ENCODE measurements around the gene IKZF1. TPM values are rescaled to one million over a fixed set of nuclear protein-coding genes. Genes with fewer than 3 reads are reported as not detected.

IKZF1 gene
- total and polyA plus RNA-seq, 2 of the 4 experiments (the other 2 are of a cell fraction) = not detected

GRCh38 chr7:50276483-50276882 is 28.0 kb upstream of the IKZF1 start:
- H2BK5ac ChIP-seq (ENCODE audit: low read depth, low read length, poor library complexity, severe bottlenecking) = no peak overlapping the region
- no peak overlapping the region for H4K8ac ChIP-seq (ENCODE audit: low read depth in 2 of 2, low read length in 2 of 2)
- ChIA-PET POLR2A (ENCODE audit: unreplicated experiment) (no interaction called here), CTCF (no interaction called here)
- H2BK20ac ChIP-seq (ENCODE audit: low read depth, low read length) = no peak overlapping the region
- no peak overlapping the region for H3K18ac ChIP-seq (ENCODE audit: low read depth, low read length)
- H3K79me1 ChIP-seq (ENCODE audit: low read depth in 1 of 2, low read length in 2 of 2) = no peaks in the 10 kb centered on the region
- no peak overlapping the region for H3K27ac ChIP-seq (ENCODE audit: insufficient read depth, low read length)
- H3K27me3 ChIP-seq (ENCODE audit: control insufficient read depth, insufficient read depth, low read length) = no peaks in the 10 kb centered on the region
- ATAC-seq (ENCODE audit: low read depth) (no peak), DNase-seq (no peak)
- no peak overlapping the region for H3K14ac ChIP-seq (replicated peaks; ENCODE audit: low read depth, low read length)
- WGBS, 2 experiments (ENCODE audit: extremely low coverage in 2 of 2, insufficient read length in 1 of 2) = no CpG with 5 or more reads among the region's 1 CpG
- no peaks in the 10 kb centered on the region for H3K9me1 ChIP-seq (ENCODE audit: insufficient read depth, low read length)
- intact Hi-C loops (cut with micrococcal nuclease) = no loop called here
- no peak overlapping the region for H3K4me3 ChIP-seq (ENCODE audit: insufficient read depth, low read depth, low read length)
- H3K9me3 ChIP-seq (ENCODE audit: control insufficient read depth, insufficient read depth, low read length) = no peaks in the 10 kb centered on the region
- H2AK9ac ChIP-seq (replicated peaks; ENCODE audit: low read depth, low read length, poor library complexity) = no peak overlapping the region
- no peaks in the 10 kb centered on the region for H4K20me1 ChIP-seq (ENCODE audit: insufficient read depth, low read length)
- TF ChIP-seq RFX5 (IDR thresholded peaks at IDR 0.05; ENCODE audit: low read depth, low read length) (no peak), NFE2L2 (IDR thresholded peaks at IDR 0.05; ENCODE audit: low read depth, low read length) (no peak), RAD21 (IDR thresholded peaks at IDR 0.05; ENCODE audit: low read length) (no peak), USF2 (IDR thresholded peaks at IDR 0.05; ENCODE audit: low read depth, low read length) (no peak), MAFK (IDR thresholded peaks at IDR 0.05; ENCODE audit: low read depth, low read length) (no peak), MXI1 (IDR thresholded peaks at IDR 0.05; ENCODE audit: borderline replicate concordance, low read depth, low read length) (no peak), CEBPB (IDR thresholded peaks at IDR 0.05; ENCODE audit: low read depth, low read length) (no peak), ELK1 (IDR thresholded peaks at IDR 0.05; ENCODE audit: borderline replicate concordance, low read depth, low read length) (no peak), CTCF (conservative IDR thresholded peaks at IDR 0.05; ENCODE audit: low read depth, low read length) (no peak), SMC3 (IDR thresholded peaks at IDR 0.05; ENCODE audit: low read depth, low read length) (no peak), BHLHE40 (IDR thresholded peaks at IDR 0.05; ENCODE audit: low read depth, low read length) (no peak), POLR2A (IDR thresholded peaks at IDR 0.05; ENCODE audit: low read depth, low read length) (no peak)
- no peak overlapping the region for H2AK5ac ChIP-seq (ENCODE audit: low read depth, low read length)
- no peak overlapping the region for H3K56ac ChIP-seq (ENCODE audit: extremely low read depth, insufficient read depth, low read length)
- H3K4me1 ChIP-seq (ENCODE audit: control insufficient read depth, insufficient read depth, low read length) = no peaks in the 10 kb centered on the region
- H3K4ac ChIP-seq (ENCODE audit: low read depth, low read length) = no peak overlapping the region
- BruUV-seq (replicated peaks) = no TSS peak
- in situ Hi-C loops (cut with MboI; ENCODE audit: low sequenced_read_pairs) = no loop called here
- no peak overlapping the region for H3K23ac ChIP-seq (ENCODE audit: low read depth, low read length)
- dilution Hi-C loops (cut with HindIII; ENCODE audit: low sequenced_read_pairs, unreplicated experiment) = no loop called here
- H2AFZ ChIP-seq (replicated peaks; ENCODE audit: low read length, poor library complexity) = no peak overlapping the region
- H2BK15ac ChIP-seq (ENCODE audit: low read depth, low read length) = no peak overlapping the region
- no peaks in the 10 kb centered on the region for H3K36me3 ChIP-seq (ENCODE audit: control insufficient read depth, insufficient read depth, low read length)
- no peak overlapping the region for H3K4me2 ChIP-seq (ENCODE audit: low read depth, low read length)
- no peak overlapping the region for H4K5ac ChIP-seq (ENCODE audit: low read depth, low read length)
- no peak overlapping the region for H2BK120ac ChIP-seq (ENCODE audit: low read depth, low read length)
- H4K91ac ChIP-seq (ENCODE audit: insufficient read depth, low read depth, low read length) = no peak overlapping the region
- no peak overlapping the region for H3K9ac ChIP-seq (ENCODE audit: low read depth, low read length)
